Ovary (tissue), 3 donors: ENCODE results near the gene MYH11.

ENCODE experiments used
- EP300 ChIP-seq: sonication (generic); formaldehyde crosslinking; IDR thresholded peaks from one replicate; pipeline ENCODE4 v1.6.1; 2017; ENCODE audit warnings: antibody characterized with exemption
- POLR2A ChIP-seq: fragments of 450-650 bp; IDR thresholded peaks from one replicate; pipeline ENCODE4 v1.6.1; 2017; ENCODE audit warnings: antibody characterized with exemption, mild to moderate bottlenecking, moderate library complexity
- TF ChIP-seq, protein P1 (sequence below), 3 donors: fragments of 450-650 bp in 2 of 3; fragments of 200-600 bp in 1 of 3; IDR thresholded peaks; one replicate each; pipeline versions ENCODE4 v1.5.1 to v1.8.0; 2016 to 2022; ENCODE audit warnings: antibody characterized with exemption in 3 of 3, mild to moderate bottlenecking in 1 of 3
- donor health status: DM: no; HTN: no; CAD: no.

DNA sequence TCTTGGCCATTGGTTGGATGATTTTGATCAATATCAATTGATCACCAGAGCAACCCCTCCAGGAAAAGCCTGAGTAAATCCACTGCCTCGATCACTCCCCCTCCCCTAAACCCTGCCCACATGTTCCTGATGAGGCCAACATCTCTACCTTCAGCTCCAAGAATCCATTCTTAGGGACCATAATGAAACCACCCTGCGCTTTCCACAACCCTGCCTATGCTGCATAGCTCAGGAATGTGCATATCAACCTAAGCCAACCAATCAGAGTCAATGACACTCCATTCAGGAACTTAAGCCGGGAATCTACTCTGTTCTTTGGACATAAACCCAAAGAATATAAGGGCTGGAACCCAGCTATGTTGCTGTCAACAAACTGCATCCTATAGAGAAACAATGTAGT is 86.3 kb downstream of the MYH11 start:
- TF ChIP-seq, protein P1, sequence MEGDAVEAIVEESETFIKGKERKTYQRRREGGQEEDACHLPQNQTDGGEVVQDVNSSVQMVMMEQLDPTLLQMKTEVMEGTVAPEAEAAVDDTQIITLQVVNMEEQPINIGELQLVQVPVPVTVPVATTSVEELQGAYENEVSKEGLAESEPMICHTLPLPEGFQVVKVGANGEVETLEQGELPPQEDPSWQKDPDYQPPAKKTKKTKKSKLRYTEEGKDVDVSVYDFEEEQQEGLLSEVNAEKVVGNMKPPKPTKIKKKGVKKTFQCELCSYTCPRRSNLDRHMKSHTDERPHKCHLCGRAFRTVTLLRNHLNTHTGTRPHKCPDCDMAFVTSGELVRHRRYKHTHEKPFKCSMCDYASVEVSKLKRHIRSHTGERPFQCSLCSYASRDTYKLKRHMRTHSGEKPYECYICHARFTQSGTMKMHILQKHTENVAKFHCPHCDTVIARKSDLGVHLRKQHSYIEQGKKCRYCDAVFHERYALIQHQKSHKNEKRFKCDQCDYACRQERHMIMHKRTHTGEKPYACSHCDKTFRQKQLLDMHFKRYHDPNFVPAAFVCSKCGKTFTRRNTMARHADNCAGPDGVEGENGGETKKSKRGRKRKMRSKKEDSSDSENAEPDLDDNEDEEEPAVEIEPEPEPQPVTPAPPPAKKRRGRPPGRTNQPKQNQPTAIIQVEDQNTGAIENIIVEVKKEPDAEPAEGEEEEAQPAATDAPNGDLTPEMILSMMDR (IDR thresholded peaks at IDR 0.05), result no peak
- no peak for TF ChIP-seq EP300
- TF ChIP-seq POLR2A, result no peak
